Globus pallidus (tissue), 1 donor: ENCODE results near the gene DCUN1D1.

Experiments used
- DNase-seq: peaks from one replicate; pipeline ENCODE4 v3.0.0-alpha.2; 2015; ENCODE audit warnings: low spot score

DCUN1D1 gene

DNA sequence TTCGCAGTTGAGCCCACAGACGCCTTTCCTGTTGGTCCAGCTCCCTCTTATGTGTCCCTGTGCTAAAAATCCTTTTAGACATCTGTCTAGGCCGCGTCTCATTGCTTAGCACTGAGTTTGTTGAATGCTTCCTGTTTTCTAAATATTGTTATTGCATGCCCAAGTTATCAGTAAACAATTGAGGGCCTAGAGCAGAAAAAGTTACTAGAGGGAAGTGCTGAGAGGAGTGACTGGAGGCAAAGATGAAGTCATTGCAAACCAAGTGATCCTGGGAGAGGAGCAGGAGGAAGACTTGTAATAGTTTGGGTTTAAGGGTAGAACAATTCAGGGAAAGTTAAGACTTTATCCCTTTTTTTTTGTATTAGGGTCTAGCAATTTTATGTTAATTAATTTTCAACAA is 88.1 kb downstream of the DCUN1D1 start:
- DNase-seq, result no peak

GRCh38 chr3:182891364-182891763 is 89.0 kb downstream of the DCUN1D1 start:
- DNase-seq, result no peak

GRCh38 chr3:182889948-182890629 is 90.2 kb downstream of the DCUN1D1 start:
- DNase-seq, result no peak
